Measurements from ENCODE around the gene SPEM2. TPM values are rescaled to one million over a fixed set of nuclear protein-coding genes. Genes with fewer than 3 reads are reported as not detected.

Gene SPEM2
- total RNA-seq, 4 donors from 2014 or later, result not detected

DNA sequence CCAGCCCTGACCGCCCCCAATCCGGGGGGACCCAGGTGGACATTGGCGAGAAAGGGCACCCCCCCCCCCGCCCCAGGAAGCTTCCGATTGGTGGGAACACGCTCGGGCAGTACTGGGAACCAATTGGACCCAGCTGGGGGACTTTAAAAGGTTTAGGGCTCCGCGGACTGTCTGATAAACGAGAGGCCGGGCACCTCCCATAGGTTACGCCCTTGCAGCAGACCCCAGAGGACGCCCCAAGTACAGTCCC lies 21.8 kb upstream of the SPEM2 start:
- TF ChIP-seq, protein P1, sequence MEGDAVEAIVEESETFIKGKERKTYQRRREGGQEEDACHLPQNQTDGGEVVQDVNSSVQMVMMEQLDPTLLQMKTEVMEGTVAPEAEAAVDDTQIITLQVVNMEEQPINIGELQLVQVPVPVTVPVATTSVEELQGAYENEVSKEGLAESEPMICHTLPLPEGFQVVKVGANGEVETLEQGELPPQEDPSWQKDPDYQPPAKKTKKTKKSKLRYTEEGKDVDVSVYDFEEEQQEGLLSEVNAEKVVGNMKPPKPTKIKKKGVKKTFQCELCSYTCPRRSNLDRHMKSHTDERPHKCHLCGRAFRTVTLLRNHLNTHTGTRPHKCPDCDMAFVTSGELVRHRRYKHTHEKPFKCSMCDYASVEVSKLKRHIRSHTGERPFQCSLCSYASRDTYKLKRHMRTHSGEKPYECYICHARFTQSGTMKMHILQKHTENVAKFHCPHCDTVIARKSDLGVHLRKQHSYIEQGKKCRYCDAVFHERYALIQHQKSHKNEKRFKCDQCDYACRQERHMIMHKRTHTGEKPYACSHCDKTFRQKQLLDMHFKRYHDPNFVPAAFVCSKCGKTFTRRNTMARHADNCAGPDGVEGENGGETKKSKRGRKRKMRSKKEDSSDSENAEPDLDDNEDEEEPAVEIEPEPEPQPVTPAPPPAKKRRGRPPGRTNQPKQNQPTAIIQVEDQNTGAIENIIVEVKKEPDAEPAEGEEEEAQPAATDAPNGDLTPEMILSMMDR (IDR thresholded peaks at IDR 0.05), result no peak
- TF ChIP-seq POLR2A (IDR thresholded peaks at IDR 0.05), result no peak

DNA sequence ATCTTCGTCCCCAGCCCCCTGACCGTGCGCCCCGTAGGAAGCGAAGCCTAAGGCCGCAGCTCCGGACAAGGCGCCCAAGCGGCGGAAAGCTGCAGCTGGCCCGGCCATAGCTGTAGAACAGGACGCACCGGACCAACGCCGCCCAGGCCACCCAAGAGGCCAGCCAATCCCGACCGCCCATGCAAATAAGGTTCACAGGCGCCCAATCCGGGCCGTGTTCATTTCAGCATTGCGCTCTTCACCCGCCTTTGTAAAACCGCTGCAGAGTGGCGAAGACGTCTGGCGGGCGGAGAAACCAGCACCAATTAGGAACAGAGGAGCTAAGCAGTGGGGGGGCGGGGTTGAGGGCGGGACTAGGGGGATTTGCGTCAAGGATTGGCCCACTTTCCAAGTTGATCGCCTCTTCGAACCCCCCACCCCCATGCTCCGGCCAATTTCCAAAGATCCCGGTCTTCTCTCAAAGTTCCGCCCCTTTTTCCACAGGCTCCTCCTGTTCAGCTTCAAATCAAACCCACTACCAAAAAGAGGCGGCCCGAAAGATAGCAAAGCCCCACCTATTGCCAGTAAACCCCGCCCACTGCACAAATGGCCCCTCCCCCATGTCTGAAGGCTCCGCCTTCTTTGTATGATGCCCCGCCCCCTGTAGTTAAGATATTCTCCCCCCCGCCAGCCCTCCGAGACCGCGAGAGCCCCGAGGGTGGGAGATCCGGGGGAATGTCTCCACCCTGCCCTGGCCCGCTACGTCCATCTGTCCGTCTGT lies 21.3 kb upstream of the SPEM2 start, which contains the start of gene TMEM256:
Gene TMEM256, minus strand, starts transcription at position 121 of the 760 bp plus-strand sequence. Its CDS starts 13 bp downstream, at position 108.
- TF ChIP-seq, protein P1 (IDR thresholded peaks at IDR 0.05), result peak in 2 of 4 experiments; percentile 45 to 46
- peak; percentile 96 to 99 for TF ChIP-seq POLR2A (IDR thresholded peaks at IDR 0.05)
- peak; percentile 98 to 99 for DNase-seq
- H3K36me3 ChIP-seq, result no peaks in the 10 kb centered on the region
- H3K9me3 ChIP-seq, result no peaks in the 10 kb centered on the region
- no peaks in the 10 kb centered on the region for H3K27me3 ChIP-seq
- H3K4me3 ChIP-seq, result peak within 1 kb of the TSS; percentile 54 to 73
- intact Hi-C loops (cut with DNase I; ENCODE audit: low total_unique reads), result no loop called here
- H3K4me1 ChIP-seq, result peaks cover 0 to 5% of the 10 kb centered on the region in 2 donors
- peak within 1 kb of the TSS; percentile 93 to 94 for H3K27ac ChIP-seq

More for the DNA sequence above, 21.8 kb upstream of the SPEM2 start:
- Histone ChIP-seq H3K27ac (peak overlapping the region; percentile 93 to 94), H3K36me3 (no peaks in the 10 kb centered on the region), H3K27me3 (no peaks in the 10 kb centered on the region), H3K4me3 (peak overlapping the region; percentile 54 to 73), H3K4me1 (peaks cover 0 to 5% of the 10 kb centered on the region in 2 donors), H3K9me3 (no peaks in the 10 kb centered on the region)
- intact Hi-C loops (cut with DNase I; ENCODE audit: low total_unique reads), result no loop called here
- no peak for DNase-seq

DNA sequence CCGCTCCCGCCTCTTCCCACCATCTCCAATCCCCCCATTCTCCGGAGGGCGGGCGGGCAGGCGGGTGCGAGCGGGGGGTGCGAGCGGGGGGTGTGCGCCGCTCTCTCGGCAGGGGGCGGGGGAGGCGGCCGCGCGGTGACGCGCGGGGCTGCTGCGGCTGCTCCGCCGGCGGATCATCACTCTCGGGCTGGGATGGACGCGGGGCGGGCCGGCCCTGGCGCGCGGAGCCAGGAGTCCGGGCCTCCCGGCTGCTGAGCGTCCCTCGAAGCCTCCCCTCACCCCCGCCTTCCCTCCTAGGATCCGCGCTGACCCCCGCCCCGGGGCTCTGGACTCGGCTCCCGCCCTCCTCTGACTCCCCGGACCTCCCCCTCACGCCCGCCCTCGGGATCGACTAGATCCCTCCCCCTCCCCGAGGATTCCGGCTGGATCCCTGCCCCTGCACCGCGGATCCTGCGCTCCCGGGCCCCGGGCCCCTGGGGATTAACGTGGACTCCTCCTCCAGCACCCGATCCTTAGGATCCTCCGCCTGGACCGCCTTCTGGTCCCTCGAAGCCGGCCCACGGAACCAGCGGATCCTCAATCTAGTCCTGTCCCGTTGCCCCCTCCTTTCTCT lies 20.6 kb upstream of the SPEM2 start:
- H3K27ac ChIP-seq, result peak overlapping the region; percentile 93 to 94
- intact Hi-C loops (cut with DNase I; ENCODE audit: low total_unique reads), result no loop called here
- no peaks in the 10 kb centered on the region for H3K9me3 ChIP-seq
- H3K36me3 ChIP-seq, result no peaks in the 10 kb centered on the region
- no peaks in the 10 kb centered on the region for H3K27me3 ChIP-seq
- peak overlapping the region; percentile 54 to 73 for H3K4me3 ChIP-seq
- peak in 1 of 2 donors; percentile 75 for DNase-seq
- peak in 1 of 2 donors; percentile 89 for TF ChIP-seq POLR2A (IDR thresholded peaks at IDR 0.05)
- TF ChIP-seq, protein P1 (IDR thresholded peaks at IDR 0.05), result peak in 1 of 4 experiments; percentile 11
- H3K4me1 ChIP-seq, result peaks cover 0 to 5% of the 10 kb centered on the region in 2 donors

DNA sequence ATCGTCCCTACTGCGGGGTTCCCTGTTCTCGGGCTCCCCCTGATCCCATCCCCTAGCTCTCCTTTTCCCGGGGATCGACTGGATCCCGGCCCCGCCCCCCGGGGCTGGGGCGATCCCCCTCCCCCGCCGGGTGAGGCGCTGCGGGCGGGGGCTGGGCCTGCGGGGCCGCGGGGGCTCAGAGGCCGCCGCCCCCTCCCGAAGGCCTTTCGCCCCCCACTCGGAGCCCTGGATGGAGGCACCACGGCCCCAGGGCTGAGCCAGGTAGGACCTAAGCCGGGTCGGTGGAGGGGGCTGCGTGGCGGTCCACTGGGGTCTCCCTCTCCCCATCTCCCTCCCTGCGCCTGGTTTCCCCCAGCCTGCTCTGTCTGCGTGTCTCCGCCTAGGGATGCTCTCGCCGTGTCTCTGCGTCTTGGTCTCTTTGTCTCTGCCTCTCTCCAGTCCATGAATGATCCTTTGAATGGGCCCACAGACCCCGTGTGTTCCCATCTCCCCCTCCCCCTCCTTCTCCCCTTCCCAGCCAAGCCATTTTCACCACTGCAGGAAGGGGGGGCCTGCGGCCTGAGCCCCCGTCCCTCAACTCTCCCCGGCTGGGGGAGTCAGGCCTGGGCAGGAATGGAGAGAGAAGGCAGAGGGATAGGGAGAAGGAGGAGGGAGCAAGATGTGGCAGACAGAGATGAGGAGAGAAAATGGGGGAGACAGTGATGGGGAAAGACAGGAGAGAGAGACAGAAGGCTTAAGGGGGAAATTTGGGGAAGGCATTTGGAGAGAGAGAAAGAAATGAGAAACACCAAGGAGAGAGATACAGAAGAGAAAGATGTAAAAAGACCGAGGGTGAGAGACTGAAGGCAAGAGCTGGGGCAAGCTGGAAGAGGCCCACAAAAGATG lies 19.8 kb upstream of the SPEM2 start:
- Histone ChIP-seq H3K4me3 (peak overlapping the region; percentile 54 to 73), H3K27me3 (no peaks in the 10 kb centered on the region), H3K4me1 (peaks cover 0 to 5% of the 10 kb centered on the region in 2 donors), H3K27ac (peak overlapping the region; percentile 93 to 94), H3K36me3 (no peaks in the 10 kb centered on the region), H3K9me3 (no peaks in the 10 kb centered on the region)
- DNase-seq, result peak in 1 of 2 donors; percentile 51
- intact Hi-C loops (cut with DNase I; ENCODE audit: low total_unique reads), result no loop called here
- TF ChIP-seq POLR2A (IDR thresholded peaks at IDR 0.05), result no peak
- TF ChIP-seq, protein P1 (IDR thresholded peaks at IDR 0.05), result no peak
